Esophagus muscularis mucosa (tissue), 4 donors: ENCODE results near the gene C6orf136.
A peak's percentile ranks its signal among the peaks of the same experiment; 100 is the strongest.

Source experiments
- EP300 ChIP-seq: sonication (generic); formaldehyde crosslinking; IDR thresholded peaks from one replicate; pipeline ENCODE4 v1.6.1; 2017; ENCODE audit warnings: antibody characterized with exemption
- POLR2A ChIP-seq: fragments of 450-650 bp; IDR thresholded peaks from one replicate; pipeline ENCODE4 v1.6.1; 2017; ENCODE audit warnings: antibody characterized with exemption, moderate library complexity, mild to moderate bottlenecking, low read depth
- POLR2AphosphoS5 ChIP-seq, 2 donors: sonication (generic); formaldehyde crosslinking; IDR thresholded peaks; one replicate each; pipeline ENCODE4 v1.6.1; 2017; ENCODE audit warnings: antibody characterized with exemption in 2 of 2
- TF ChIP-seq, protein P1 (sequence below), 3 experiments: fragments of 200-600 bp in 2 of 3; fragments of 450-650 bp in 1 of 3; sonication (generic) in 2 of 3; IDR thresholded peaks; one replicate each; pipeline ENCODE4 v1.5.1; 2017 to 2019; ENCODE audit warnings: antibody characterized with exemption in 3 of 3, mild to moderate bottlenecking in 2 of 3, moderate library complexity in 1 of 3

- TF ChIP-seq, protein P1, sequence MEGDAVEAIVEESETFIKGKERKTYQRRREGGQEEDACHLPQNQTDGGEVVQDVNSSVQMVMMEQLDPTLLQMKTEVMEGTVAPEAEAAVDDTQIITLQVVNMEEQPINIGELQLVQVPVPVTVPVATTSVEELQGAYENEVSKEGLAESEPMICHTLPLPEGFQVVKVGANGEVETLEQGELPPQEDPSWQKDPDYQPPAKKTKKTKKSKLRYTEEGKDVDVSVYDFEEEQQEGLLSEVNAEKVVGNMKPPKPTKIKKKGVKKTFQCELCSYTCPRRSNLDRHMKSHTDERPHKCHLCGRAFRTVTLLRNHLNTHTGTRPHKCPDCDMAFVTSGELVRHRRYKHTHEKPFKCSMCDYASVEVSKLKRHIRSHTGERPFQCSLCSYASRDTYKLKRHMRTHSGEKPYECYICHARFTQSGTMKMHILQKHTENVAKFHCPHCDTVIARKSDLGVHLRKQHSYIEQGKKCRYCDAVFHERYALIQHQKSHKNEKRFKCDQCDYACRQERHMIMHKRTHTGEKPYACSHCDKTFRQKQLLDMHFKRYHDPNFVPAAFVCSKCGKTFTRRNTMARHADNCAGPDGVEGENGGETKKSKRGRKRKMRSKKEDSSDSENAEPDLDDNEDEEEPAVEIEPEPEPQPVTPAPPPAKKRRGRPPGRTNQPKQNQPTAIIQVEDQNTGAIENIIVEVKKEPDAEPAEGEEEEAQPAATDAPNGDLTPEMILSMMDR (IDR thresholded peaks at IDR 0.05), result no peak
- TF ChIP-seq POLR2A (no peak), POLR2AphosphoS5 (IDR thresholded peaks at IDR 0.05) (peak; percentile 76 to 88), EP300 (no peak)
Measured at GRCh38 chr6:30690403-30691207, 43.7 kb downstream of the C6orf136 start, which contains the start of gene NRM.
